Activated CD4-positive, alpha-beta T cell treated with anti-CD3 and anti-CD28 coated beads, Interleukin-2, Interleukin-4, amounts not matched to agents 100 ng/mL and 50 ng/mL, durations not matched to agents 16 hours and 8 hours (primary cell): Measurements from ENCODE around the gene ZNF407.

ENCODE experiments used
- DNase-seq: peaks from one replicate; pipeline ENCODE4 v3.0.0-alpha.2; 2020; ENCODE audit warnings: low spot score

ZNF407 gene

GRCh38 chr18:74672371-74672770, 74.7 kb downstream of the ZNF407 start:
- no peak for DNase-seq

- DNase-seq = no peak
Observed at GRCh38 chr18:74674487-74674886, 76.8 kb downstream of the ZNF407 start.

- peak; percentile 43 for DNase-seq
Observed at GRCh38 chr18:74679006-74679678, 81.5 kb downstream of the ZNF407 start.

- no peak for DNase-seq
Observed at GRCh38 chr18:74679679-74680076, 82.0 kb downstream of the ZNF407 start.

GRCh38 chr18:74682141-74682990, 84.7 kb downstream of the ZNF407 start:
- no peak for DNase-seq

GRCh38 chr18:74682991-74683297, 85.3 kb downstream of the ZNF407 start:
- no peak for DNase-seq

- DNase-seq = no peak
Observed at GRCh38 chr18:74683573-74683972, 85.9 kb downstream of the ZNF407 start.

- DNase-seq = no peak
Observed at GRCh38 chr18:74689251-74689650, 91.6 kb downstream of the ZNF407 start.

GRCh38 chr18:74692367-74693013, 94.8 kb downstream of the ZNF407 start:
- DNase-seq = no peak

- no peak for DNase-seq
Observed at GRCh38 chr18:74694436-74694835, 96.8 kb downstream of the ZNF407 start.

- DNase-seq = no peak
Observed at GRCh38 chr18:74695170-74695569, 97.5 kb downstream of the ZNF407 start.

- DNase-seq = no peak
Observed at GRCh38 chr18:74698881-74699280, 101.2 kb downstream of the ZNF407 start.

- no peak for DNase-seq
Observed at GRCh38 chr18:74699455-74699854, 101.8 kb downstream of the ZNF407 start.

GRCh38 chr18:74702950-74703349, 105.3 kb downstream of the ZNF407 start:
- DNase-seq = no peak

- DNase-seq = no peak
Observed at GRCh38 chr18:74708169-74708568, 110.5 kb downstream of the ZNF407 start.

GRCh38 chr18:74709452-74709851, 111.8 kb downstream of the ZNF407 start:
- no peak for DNase-seq

- no peak for DNase-seq
Observed at GRCh38 chr18:74714120-74714519, 116.5 kb downstream of the ZNF407 start.

GRCh38 chr18:74714791-74715190, 117.1 kb downstream of the ZNF407 start:
- no peak for DNase-seq

GRCh38 chr18:74715306-74715705, 117.6 kb downstream of the ZNF407 start:
- DNase-seq = no peak

- no peak for DNase-seq
Observed at GRCh38 chr18:74715865-74716712, 118.4 kb downstream of the ZNF407 start.

- DNase-seq = no peak
Observed at GRCh38 chr18:74718312-74718711, 120.6 kb downstream of the ZNF407 start.

GRCh38 chr18:74722237-74722636, 124.6 kb downstream of the ZNF407 start:
- no peak for DNase-seq
